Raji (cell line): ENCODE results near the gene HSFY2.
"Not testable (repeated sequence)": the region's sequence is repeated elsewhere in the genome, so short reads cannot be mapped to it uniquely, and the experiment has no call there.

ENCODE experiments used
- POLR2A ChIP-seq: IDR thresholded peaks from 2 replicates; pipeline ENCODE4 v1.6.1; 2011; ENCODE audit warnings: low read depth, low read length, control low read depth; ENCODE audit not compliant: insufficient read depth

Gene HSFY2, protein sequence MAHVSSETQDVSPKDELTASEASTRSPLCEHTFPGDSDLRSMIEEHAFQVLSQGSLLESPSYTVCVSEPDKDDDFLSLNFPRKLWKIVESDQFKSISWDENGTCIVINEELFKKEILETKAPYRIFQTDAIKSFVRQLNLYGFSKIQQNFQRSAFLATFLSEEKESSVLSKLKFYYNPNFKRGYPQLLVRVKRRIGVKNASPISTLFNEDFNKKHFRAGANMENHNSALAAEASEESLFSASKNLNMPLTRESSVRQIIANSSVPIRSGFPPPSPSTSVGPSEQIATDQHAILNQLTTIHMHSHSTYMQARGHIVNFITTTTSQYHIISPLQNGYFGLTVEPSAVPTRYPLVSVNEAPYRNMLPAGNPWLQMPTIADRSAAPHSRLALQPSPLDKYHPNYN

GRCh38 chrY:18773635-18774034 lies at the start of gene HSFY2:
TSS of gene HSFY2 (minus strand) at chrY:18773735. CDS start at chrY:18773618, 117 bp downstream.
- TF ChIP-seq POLR2A, result not testable (repeated sequence)
